Ectodermal cell (in vitro differentiated cells): ENCODE measurements around the gene GPBP1L1.
A peak's percentile ranks its signal among the peaks of the same experiment; 100 is the strongest.
"Not testable (repeated sequence)": the region's sequence is repeated elsewhere in the genome, so short reads cannot be mapped to it uniquely, and the experiment has no call there.

ENCODE experiments used
- H3K27ac ChIP-seq: 2 replicates; pipeline ENCODE4 v1.7.0; 2013; ENCODE audit warnings: mild to moderate bottlenecking, low read depth, low read length; ENCODE audit not compliant: insufficient read depth, poor library complexity, severe bottlenecking
- H3K27me3 ChIP-seq: 2 replicates; pipeline ENCODE4 v1.7.0; 2013; ENCODE audit warnings: mild to moderate bottlenecking, low read length; ENCODE audit not compliant: insufficient read depth, control insufficient read depth, poor library complexity, severe bottlenecking
- H3K36me3 ChIP-seq: one replicate; pipeline ENCODE4 v1.7.0; 2013; ENCODE audit warnings: low read length; ENCODE audit not compliant: control insufficient read depth, insufficient read depth
- H3K4me1 ChIP-seq: one replicate; pipeline ENCODE4 v1.7.0; 2013; ENCODE audit warnings: low read length; ENCODE audit not compliant: control insufficient read depth, insufficient read depth
- H3K4me3 ChIP-seq: 2 replicates; pipeline ENCODE4 v1.7.0; 2013; ENCODE audit warnings: low read depth, low read length, control low read depth; ENCODE audit not compliant: insufficient read depth
- H3K9me3 ChIP-seq: 2 replicates; pipeline ENCODE4 v1.7.0; 2013; ENCODE audit warnings: mild to moderate bottlenecking, low read length, moderate library complexity; ENCODE audit not compliant: control insufficient read depth
- WGBS, 2 experiments: methylation state at CpG; one replicate each; pipeline ENCODE4 v1.1.7; 2013; ENCODE audit warnings: missing lambda C conversion rate in 2 of 2; 5-methylcytosine and 5-hydroxymethylcytosine counted together

Gene GPBP1L1

DNA sequence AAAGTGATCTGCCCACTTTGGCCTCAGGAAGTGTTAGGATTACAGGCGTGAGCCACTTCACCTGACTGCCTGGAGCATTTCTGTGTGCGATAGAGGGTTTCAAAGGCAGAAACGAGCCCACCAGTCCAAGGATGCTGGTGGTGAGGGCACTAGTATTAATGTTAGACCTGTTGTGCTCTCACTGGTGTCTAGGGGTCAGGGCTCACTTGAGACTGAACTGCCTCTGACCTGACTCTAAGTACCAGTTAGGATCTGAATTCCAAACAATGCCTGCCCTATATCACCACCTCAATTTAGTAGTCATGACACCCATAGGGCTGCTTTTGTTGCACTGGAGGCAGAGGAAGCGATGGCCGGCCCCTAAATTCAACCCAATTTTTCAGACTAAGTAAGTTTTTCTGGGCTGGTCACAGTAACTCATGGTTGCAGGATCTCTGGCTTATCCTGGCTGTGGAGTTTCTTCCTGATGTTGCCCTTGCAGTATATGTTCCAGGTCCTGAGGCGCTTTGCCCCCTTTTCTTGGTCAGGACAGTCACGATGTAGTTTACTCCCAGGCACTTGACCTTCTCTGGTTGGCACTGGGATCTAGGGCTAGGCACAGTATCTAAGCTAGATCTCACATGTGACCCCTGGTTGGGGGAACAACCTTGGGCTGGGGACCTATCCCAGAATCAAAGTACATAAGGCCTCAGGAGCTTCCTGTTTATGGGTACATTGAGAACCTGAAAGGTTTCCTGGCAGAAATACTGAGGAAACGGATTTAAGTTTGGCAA, 67.0 kb downstream of the GPBP1L1 start:
- Histone ChIP-seq H3K36me3 (peaks cover 40% of the 10 kb centered on the region), H3K27me3 (no peaks in the 10 kb centered on the region), H3K4me1 (no peaks in the 10 kb centered on the region), H3K4me3 (no peak overlapping the region), H3K9me3 (no peaks in the 10 kb centered on the region), H3K27ac (peak overlapping the region; percentile 55)
- WGBS, 2 experiments: 78 to 84% methylated on average over 8 of the region's 8 CpGs

GRCh38 chr1:45617618-45618017, 68.7 kb downstream of the GPBP1L1 start:
- no peaks in the 10 kb centered on the region for H3K4me1 ChIP-seq
- no peaks in the 10 kb centered on the region for H3K27me3 ChIP-seq
- H3K4me3 ChIP-seq: no peak overlapping the region
- H3K9me3 ChIP-seq: no peaks in the 10 kb centered on the region
- WGBS, 2 experiments: 96 to 99% methylated on average over 4 of the region's 4 CpGs
- no peak overlapping the region for H3K27ac ChIP-seq
- peaks cover 46% of the 10 kb centered on the region for H3K36me3 ChIP-seq

GRCh38 chr1:45615885-45616284, 70.4 kb downstream of the GPBP1L1 start:
- 88 to 100% methylated on average over 1 of the region's 1 CpG for WGBS, 2 experiments

DNA sequence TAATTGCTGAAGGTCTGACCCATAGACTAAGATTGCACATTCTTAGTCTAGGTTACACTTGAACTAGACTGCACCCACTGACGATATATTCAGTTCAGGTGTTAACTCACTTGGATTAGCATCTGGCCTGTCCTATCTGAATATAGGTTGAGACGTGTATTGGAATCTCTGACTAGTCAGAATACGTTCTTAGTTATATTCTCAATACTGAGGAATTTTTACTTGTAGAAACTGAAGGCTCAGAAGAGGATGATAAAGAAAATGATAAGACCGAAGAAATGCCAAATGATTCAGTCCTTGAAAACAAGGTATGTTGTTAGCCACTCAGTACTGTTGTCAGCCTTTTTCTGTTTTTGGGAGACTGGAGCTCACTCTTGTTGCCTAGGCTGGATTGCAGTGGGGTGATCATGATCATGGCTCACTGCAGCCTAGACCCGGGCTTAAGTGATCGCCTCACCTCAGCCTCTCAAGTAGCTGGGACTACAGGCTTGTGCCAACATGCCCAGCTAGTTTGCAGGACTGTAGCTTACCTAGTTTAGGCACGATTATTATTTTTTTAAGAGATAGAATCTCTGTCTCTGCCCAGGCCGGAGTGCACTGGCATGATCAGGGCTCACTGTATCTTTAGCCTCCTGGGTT, 73.3 kb downstream of the GPBP1L1 start:
- Histone ChIP-seq H3K27ac (peak overlapping the region; percentile 16), H3K9me3 (no peaks in the 10 kb centered on the region), H3K4me3 (no peak overlapping the region), H3K36me3 (peaks cover 82% of the 10 kb centered on the region), H3K27me3 (no peaks in the 10 kb centered on the region), H3K4me1 (no peaks in the 10 kb centered on the region)
- WGBS, 2 experiments: 90 to 92% methylated on average over 8 of the region's 8 CpGs

More at GRCh38 chr1:45615885-45616284, 70.4 kb downstream of the GPBP1L1 start:
- Histone ChIP-seq H3K4me3 (no peak overlapping the region), H3K9me3 (no peaks in the 10 kb centered on the region), H3K36me3 (peaks cover 55% of the 10 kb centered on the region), H3K4me1 (no peaks in the 10 kb centered on the region), H3K27me3 (no peaks in the 10 kb centered on the region), H3K27ac (no peak overlapping the region)

- no peaks in the 10 kb centered on the region for H3K27me3 ChIP-seq
- WGBS, 2 experiments: 91 to 97% methylated on average over 10 of the region's 10 CpGs
- H3K4me3 ChIP-seq: no peak overlapping the region
- H3K36me3 ChIP-seq: peaks cover 69% of the 10 kb centered on the region
- H3K4me1 ChIP-seq: no peaks in the 10 kb centered on the region
- H3K27ac ChIP-seq: no peak overlapping the region
- H3K9me3 ChIP-seq: no peaks in the 10 kb centered on the region
These were observed 75.6 kb downstream of the GPBP1L1 start for GRCh38 chr1:45610589-45611226.

DNA sequence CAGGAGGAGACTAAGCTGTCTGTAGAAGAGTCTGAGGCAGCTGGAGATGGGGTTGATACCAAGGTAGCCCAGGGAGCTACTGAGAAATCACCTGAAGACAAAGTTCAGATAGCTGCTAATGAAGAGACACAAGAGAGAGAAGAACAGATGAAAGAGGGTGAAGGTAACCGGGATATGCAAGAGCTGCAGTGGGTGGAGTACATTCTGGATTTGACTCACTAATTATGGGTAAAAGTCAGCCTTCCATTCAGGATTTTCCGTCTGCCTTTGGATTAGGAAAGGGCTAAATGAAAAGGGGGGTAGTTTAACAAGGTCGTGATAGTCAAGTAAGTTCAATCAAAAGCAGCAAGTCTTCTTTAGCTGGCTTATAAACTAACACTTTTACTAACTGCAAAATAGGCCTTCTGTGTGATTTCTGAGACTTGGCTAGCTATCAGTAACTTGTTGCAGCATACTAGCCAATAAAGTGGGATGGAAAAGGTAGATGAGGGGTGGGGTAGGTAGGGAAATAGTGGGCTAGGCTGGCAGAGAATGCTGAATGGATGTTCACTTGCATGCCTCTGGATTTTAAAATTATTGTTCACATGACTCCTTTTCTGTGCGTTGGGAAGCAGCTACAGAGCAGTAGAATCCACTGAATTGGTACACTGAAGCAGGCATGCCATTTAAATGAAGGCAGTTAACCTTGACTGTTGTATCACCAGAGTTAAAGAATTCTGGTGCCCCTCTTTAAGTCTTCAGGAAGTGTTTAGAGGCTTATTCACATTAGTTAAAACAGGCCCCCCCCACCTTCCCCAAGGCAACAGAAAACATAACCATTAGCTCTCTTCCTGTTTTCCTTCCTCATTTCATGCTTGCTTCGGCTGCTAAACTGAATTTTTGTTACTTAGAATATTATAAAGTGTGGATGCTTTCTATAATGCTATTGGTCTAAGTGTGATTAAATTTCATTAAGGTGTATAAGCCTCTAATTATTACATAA, 77.9 kb downstream of the GPBP1L1 start:
- Histone ChIP-seq H3K9me3 (no peaks in the 10 kb centered on the region), H3K4me3 (no peak overlapping the region), H3K36me3 (peaks cover 50% of the 10 kb centered on the region), H3K4me1 (no peaks in the 10 kb centered on the region), H3K27ac (no peak overlapping the region), H3K27me3 (no peaks in the 10 kb centered on the region)
- 94 to 98% methylated on average over 4 of the region's 5 CpGs for WGBS, 2 experiments

GRCh38 chr1:45607404-45608074, 78.8 kb downstream of the GPBP1L1 start:
- no peaks in the 10 kb centered on the region for H3K27me3 ChIP-seq
- no peaks in the 10 kb centered on the region for H3K9me3 ChIP-seq
- no peak overlapping the region for H3K27ac ChIP-seq
- no peaks in the 10 kb centered on the region for H3K4me1 ChIP-seq
- WGBS, 2 experiments: 87 to 88% methylated on average over 6 of the region's 6 CpGs
- H3K36me3 ChIP-seq: peaks cover 48% of the 10 kb centered on the region
- H3K4me3 ChIP-seq: no peak overlapping the region

GRCh38 chr1:45604239-45604638, 82.1 kb downstream of the GPBP1L1 start:
- no peaks in the 10 kb centered on the region for H3K4me1 ChIP-seq
- H3K9me3 ChIP-seq: no peaks in the 10 kb centered on the region
- H3K36me3 ChIP-seq: peaks cover 26% of the 10 kb centered on the region
- WGBS, 2 experiments: 88 to 99% methylated on average over 1 to 2 of the region's 2 CpGs
- no peak overlapping the region for H3K4me3 ChIP-seq
- H3K27me3 ChIP-seq: no peaks in the 10 kb centered on the region
- H3K27ac ChIP-seq: no peak overlapping the region

GRCh38 chr1:45596765-45597164, 89.6 kb downstream of the GPBP1L1 start:
- H3K36me3 ChIP-seq: peaks cover 35% of the 10 kb centered on the region
- H3K27me3 ChIP-seq, H3K4me3 ChIP-seq, H3K9me3 ChIP-seq, H3K27ac ChIP-seq, H3K4me1 ChIP-seq: not testable (repeated sequence)
- 94 to 95% methylated on average over 8 of the region's 8 CpGs for WGBS, 2 experiments
